IMR-90 (cell line): ENCODE measurements around the gene CFAP20. TPM values are rescaled to one million over a fixed set of nuclear protein-coding genes. Genes with fewer than 3 reads are reported as not detected.

Experiments
- ATAC-seq: fragments of 200-7000 bp; cut with Tn5 transposase; 2 replicates; pipeline ENCODE4 v1.9.1; 2020; ENCODE audit warnings: low read depth, mild to moderate bottlenecking, moderate library complexity
- BruUV-seq: library from RNA; stranded (reverse); fragments of 400-500 nt; replicated peaks from 2 replicates; lab custom pipeline; 2021; lab: Mats Ljungman, UMichigan
- CTCF ChIA-PET: fragments of 300-600 bp; formaldehyde crosslinking; extraction: SDS; loops from one replicate; lab custom pipeline; 2021; ENCODE audit warnings: antibody characterized with exemption; lab: Yijun Ruan, JAX
- POLR2A ChIA-PET: fragments of 300-600 bp; sonication (Branson Sonifier 250); formaldehyde crosslinking; loops from one replicate; lab custom pipeline; 2022; ENCODE audit warnings: antibody characterized with exemption; ENCODE audit not compliant: unreplicated experiment; lab: Charles Lee
- DNase-seq: peaks from one replicate; pipeline ENCODE4 v3.0.0; 2013
- H2AFZ ChIP-seq: replicated peaks from 2 replicates; pipeline ENCODE3; 2013; ENCODE audit warnings: low read length, mild to moderate bottlenecking; ENCODE audit not compliant: poor library complexity
- H2AK5ac ChIP-seq: 2 replicates; pipeline ENCODE4 v1.6.1; 2013; ENCODE audit warnings: low read depth, low read length, inconsistent platforms
- H2AK9ac ChIP-seq: replicated peaks from 2 replicates; pipeline ENCODE3; 2013; ENCODE audit warnings: mild to moderate bottlenecking, low read depth, low read length, moderate library complexity; ENCODE audit not compliant: poor library complexity
- H2BK120ac ChIP-seq: 2 replicates; pipeline ENCODE4 v1.6.1; 2013; ENCODE audit warnings: low read depth, low read length, inconsistent platforms
- H2BK15ac ChIP-seq: 3 replicates; pipeline ENCODE4 v1.6.1; 2013; ENCODE audit warnings: low read depth, low read length, inconsistent platforms
- H2BK20ac ChIP-seq: 2 replicates; pipeline ENCODE4 v1.6.1; 2013; ENCODE audit warnings: low read depth, mild to moderate bottlenecking, inconsistent platforms, low read length, moderate library complexity
- H2BK5ac ChIP-seq: 2 replicates; pipeline ENCODE4 v1.6.1; 2013; ENCODE audit warnings: mild to moderate bottlenecking, low read depth, low read length, inconsistent platforms; ENCODE audit not compliant: poor library complexity, severe bottlenecking
- H3K14ac ChIP-seq: replicated peaks from 2 replicates; pipeline ENCODE4 v1.6.1; 2013; ENCODE audit warnings: low read depth, low read length, inconsistent platforms
- H3K18ac ChIP-seq: 2 replicates; pipeline ENCODE4 v1.6.1; 2013; ENCODE audit warnings: low read depth, low read length, control low read depth
- H3K23ac ChIP-seq: 2 replicates; pipeline ENCODE4 v1.6.1; 2013; ENCODE audit warnings: low read depth, low read length, inconsistent platforms
- H3K27ac ChIP-seq: 2 replicates; pipeline ENCODE4 v1.5.1; 2013; ENCODE audit warnings: mild to moderate bottlenecking, control low read depth, low read length; ENCODE audit not compliant: insufficient read depth
- H3K27me3 ChIP-seq: 2 replicates; pipeline ENCODE4 v1.6.1; 2013; ENCODE audit warnings: low read length; ENCODE audit not compliant: control insufficient read depth, insufficient read depth
- H3K36me3 ChIP-seq: 2 replicates; pipeline ENCODE4 v1.6.1; 2013; ENCODE audit warnings: low read length, mixed read lengths; ENCODE audit not compliant: control insufficient read depth, insufficient read depth
- H3K4ac ChIP-seq: 2 replicates; pipeline ENCODE4 v1.6.1; 2013; ENCODE audit warnings: low read depth, low read length, inconsistent platforms
- H3K4me1 ChIP-seq: 2 replicates; pipeline ENCODE4 v1.6.1; 2013; ENCODE audit warnings: low read length, mixed read lengths; ENCODE audit not compliant: control insufficient read depth, insufficient read depth
- H3K4me2 ChIP-seq: 2 replicates; pipeline ENCODE4 v1.6.1; 2013; ENCODE audit warnings: low read depth, mild to moderate bottlenecking, control low read depth, low read length, moderate library complexity
- H3K4me3 ChIP-seq: 2 replicates; pipeline ENCODE4 v1.5.1; 2013; ENCODE audit warnings: low read depth, mild to moderate bottlenecking, control low read depth, low read length, moderate library complexity; ENCODE audit not compliant: insufficient read depth
- H3K56ac ChIP-seq: 2 replicates; pipeline ENCODE4 v1.6.1; 2013; ENCODE audit warnings: low read length, inconsistent platforms; ENCODE audit not compliant: insufficient read depth; ENCODE audit errors: extremely low read depth
- H3K79me1 ChIP-seq, 2 experiments: 2 replicates each; pipeline ENCODE4 v1.6.1; 2013; ENCODE audit warnings: low read length in 2 of 2, inconsistent platforms in 1 of 2, low read depth in 1 of 2
- H3K9ac ChIP-seq: 2 replicates; pipeline ENCODE4 v1.6.1; 2013; ENCODE audit warnings: low read depth, low read length, control low read depth
- H3K9me1 ChIP-seq: 2 replicates; pipeline ENCODE4 v1.6.1; 2013; ENCODE audit warnings: low read length, inconsistent platforms; ENCODE audit not compliant: insufficient read depth
- H3K9me3 ChIP-seq: 2 replicates; pipeline ENCODE4 v1.6.1; 2013; ENCODE audit warnings: low read length; ENCODE audit not compliant: control insufficient read depth, insufficient read depth
- H4K20me1 ChIP-seq: 2 replicates; pipeline ENCODE4 v1.6.1; 2013; ENCODE audit warnings: low read length, inconsistent platforms; ENCODE audit not compliant: insufficient read depth
- H4K5ac ChIP-seq: 2 replicates; pipeline ENCODE4 v1.6.1; 2013; ENCODE audit warnings: mild to moderate bottlenecking, low read depth, low read length, control low read depth
- H4K8ac ChIP-seq, 2 experiments: 2 replicates each; pipeline ENCODE4 v1.6.1; 2013; ENCODE audit warnings: low read depth in 2 of 2, low read length in 2 of 2, control low read depth in 1 of 2, inconsistent platforms in 1 of 2
- H4K91ac ChIP-seq: 2 replicates; pipeline ENCODE4 v1.6.1; 2013; ENCODE audit warnings: low read depth, low read length, inconsistent platforms; ENCODE audit not compliant: insufficient read depth
- CEBPB ChIP-seq: IDR thresholded peaks from 2 replicates; pipeline ENCODE4 v1.6.1; 2012; ENCODE audit warnings: low read depth, low read length, improper control_type of control experiment
- CHD1 ChIP-seq: IDR thresholded peaks from 2 replicates; pipeline ENCODE4 v1.6.1; 2012; ENCODE audit warnings: low read depth, low read length, improper control_type of control experiment
- ELK1 ChIP-seq: fragments of 150-350 bp; IDR thresholded peaks from 2 replicates; pipeline ENCODE4 v1.6.1; 2016; ENCODE audit warnings: low read depth, mild to moderate bottlenecking, low read length, moderate library complexity, borderline replicate concordance
- FOS ChIP-seq: fragments of 150-350 bp; IDR thresholded peaks from 2 replicates; pipeline ENCODE4 v1.6.1; 2016; ENCODE audit warnings: low read depth, low read length
- MAFK ChIP-seq: IDR thresholded peaks from 2 replicates; pipeline ENCODE4 v1.6.1; 2012; ENCODE audit warnings: low read depth, low read length, improper control_type of control experiment
- MAZ ChIP-seq: IDR thresholded peaks from 2 replicates; pipeline ENCODE4 v1.6.1; 2012; ENCODE audit warnings: low read depth, mild to moderate bottlenecking, low read length, improper control_type of control experiment, moderate library complexity, borderline replicate concordance
- RAD21 ChIP-seq: IDR thresholded peaks from 2 replicates; pipeline ENCODE4 v1.6.1; 2012; ENCODE audit warnings: low read length, improper control_type of control experiment
- WGBS, 2 experiments: methylation state at CpG; one replicate each; pipeline versions ENCODE4 v1.1.5 to v1.1.7; 2013; ENCODE audit warnings: missing lambda C conversion rate in 2 of 2; ENCODE audit not compliant: insufficient read length in 1 of 2; ENCODE audit errors: extremely low coverage in 2 of 2; 5-methylcytosine and 5-hydroxymethylcytosine counted together
- dilution Hi-C: fragments of 300-500 bp; cut with HindIII; formaldehyde crosslinking; loops from one replicate; pipeline ENCODE4 v1.14.3; 2018; ENCODE audit warnings: low sequenced_read_pairs; ENCODE audit not compliant: unreplicated experiment
- in situ Hi-C: fragments of 300-500 bp; cut with MboI; formaldehyde crosslinking; loops from 3 replicates; pipeline ENCODE4 v1.14.3; 2019; ENCODE audit warnings: low sequenced_read_pairs, inconsistent platforms, mixed read lengths
- intact Hi-C: fragments of 100-400 bp; cut with micrococcal nuclease; formaldehyde crosslinking; loops from 2 replicates; pipeline ENCODE4 v1.10.0; 2022
- polyA plus RNA-seq, 3 experiments: library from polyadenylated mRNA; depleted of rRNA; stranded (reverse); fragments of >200 nt; gene quantifications; 2 replicates each; pipeline ENCODE4 v1.2.3, GENCODE V29; 2012; ENCODE audit warnings: low replicate concordance in 1 of 3
- total RNA-seq: library from RNA; depleted of rRNA; stranded (reverse); fragments of >200 nt; gene quantifications from 2 replicates; pipeline ENCODE4 v1.2.3, GENCODE V29; 2012

Gene CFAP20
- total and polyA plus RNA-seq, 2 of the 4 experiments (the other 2 are of a cell fraction), result 39.1 to 54.0 TPM

- no peak overlapping the region for H2AFZ ChIP-seq
- no peak overlapping the region for H3K4me2 ChIP-seq
- no peak overlapping the region for H3K27ac ChIP-seq
- no peak overlapping the region for H2BK20ac ChIP-seq
- no peak overlapping the region for H2BK120ac ChIP-seq
- H2BK5ac ChIP-seq, result no peak overlapping the region
- H3K9ac ChIP-seq, result no peak overlapping the region
- DNase-seq (no peak), ATAC-seq (no peak)
- H4K91ac ChIP-seq, result no peak overlapping the region
- H4K20me1 ChIP-seq, result no peaks in the 10 kb centered on the region
- H3K79me1 ChIP-seq, result no peaks in the 10 kb centered on the region
- H3K14ac ChIP-seq, result no peak overlapping the region
- CTCF ChIA-PET, result no interaction called here
- TF ChIP-seq MAFK, result no peak
- TF ChIP-seq CHD1, result no peak
- no peak for TF ChIP-seq ELK1
- TF ChIP-seq RAD21, result no peak
- TF ChIP-seq CEBPB, result no peak
- no peak for TF ChIP-seq MAZ
- TF ChIP-seq FOS, result no peak
- H2AK9ac ChIP-seq, result no peak overlapping the region
- H4K8ac ChIP-seq, result no peak overlapping the region
- 0% methylated on average over 1 of the region's 8 CpGs; no CpG with 5 or more reads in 1 of the 2 experiments for WGBS, 2 experiments
- no peaks in the 10 kb centered on the region for H3K4me1 ChIP-seq
- no peak overlapping the region for H3K56ac ChIP-seq
- POLR2A ChIA-PET, result no interaction called here
- dilution Hi-C loops (no loop called here), in situ Hi-C loops (no loop called here), intact Hi-C loops (no loop called here)
- H3K23ac ChIP-seq, result no peak overlapping the region
- no peak overlapping the region for H3K4me3 ChIP-seq
- no peak overlapping the region for H3K18ac ChIP-seq
- H3K9me1 ChIP-seq, result no peaks in the 10 kb centered on the region
- no peak overlapping the region for H4K5ac ChIP-seq
- no TSS peak for BruUV-seq
- H2BK15ac ChIP-seq, result no peak overlapping the region
- 0 out of 2 replicates have a peak, but pooled peaks cover 2% of the 10 kb centered on the region for H3K9me3 ChIP-seq
- no peaks in the 10 kb centered on the region for H3K36me3 ChIP-seq
- H3K27me3 ChIP-seq, result peaks cover 2% of the 10 kb centered on the region; the same call in 1 of the 2 replicates
- H2AK5ac ChIP-seq, result no peak overlapping the region
- H3K4ac ChIP-seq, result no peak overlapping the region
Measured at GRCh38 chr16:58077796-58078195, 51.4 kb downstream of the CFAP20 start.
